ENCODE results near the gene ALDH3B2. TPM values are rescaled to one million over a fixed set of nuclear protein-coding genes. Genes with fewer than 3 reads are reported as not detected.

Gene ALDH3B2
- total RNA-seq, 4 donors from 2014 or later: 62.6 to 181 (median 120) TPM

GRCh38 chr11:67647471-67647870, 27.0 kb downstream of the ALDH3B2 start:
- Histone ChIP-seq H3K4me3 (no peak overlapping the region), H3K9me3 (peaks cover 0 to 6% (median 0%) of the 10 kb centered on the region in 3 donors), H3K4me1 (peaks cover 0 to 27% (median 0%) of the 10 kb centered on the region in 3 donors), H3K27me3 (peaks cover 0 to 48% (median 0%) of the 10 kb centered on the region in 4 donors), H3K27ac (no peak overlapping the region), H3K36me3 (no peaks in the 10 kb centered on the region)
- TF ChIP-seq CTCF (IDR thresholded peaks at IDR 0.05) (no peak), POLR2A (IDR thresholded peaks at IDR 0.05) (no peak)
- intact Hi-C loops (cut with DNase I): no loop called here
- WGBS, 2 donors: 43 to 66% methylated on average over 4 to 8 of the region's 15 CpGs
- no peak for DNase-seq

GRCh38 chr11:67646535-67647336, 27.7 kb downstream of the ALDH3B2 start:
- Histone ChIP-seq H3K4me1 (peaks cover 0 to 22% (median 0%) of the 10 kb centered on the region in 3 donors), H3K9me3 (peaks cover 0 to 6% (median 0%) of the 10 kb centered on the region in 3 donors), H3K4me3 (no peak overlapping the region), H3K36me3 (no peaks in the 10 kb centered on the region), H3K27me3 (peaks cover 0 to 55% (median 0%) of the 10 kb centered on the region in 4 donors), H3K27ac (no peak overlapping the region)
- intact Hi-C loops (cut with DNase I): no loop called here
- WGBS, 2 donors: 58 to 64% methylated on average over 6 to 9 of the region's 24 CpGs
- DNase-seq: no peak
- TF ChIP-seq CTCF (IDR thresholded peaks at IDR 0.05): peak in 1 of 6 experiments; percentile 8
- TF ChIP-seq POLR2A (IDR thresholded peaks at IDR 0.05): no peak

- Histone ChIP-seq H3K27ac (no peak overlapping the region), H3K9me3 (peaks cover 0 to 6% (median 0%) of the 10 kb centered on the region in 3 donors), H3K4me1 (peaks cover 0 to 22% (median 0%) of the 10 kb centered on the region in 3 donors), H3K27me3 (peaks cover 0 to 64% (median 0%) of the 10 kb centered on the region in 4 donors), H3K4me3 (no peak overlapping the region), H3K36me3 (no peaks in the 10 kb centered on the region)
- intact Hi-C loops (cut with DNase I): no loop called here
- TF ChIP-seq CTCF (IDR thresholded peaks at IDR 0.05) (no peak), POLR2A (IDR thresholded peaks at IDR 0.05) (no peak)
- 81 to 83% methylated on average over 7 to 15 of the region's 24 CpGs for WGBS, 2 donors
- DNase-seq: no peak
These were observed 28.6 kb downstream of the ALDH3B2 start for GRCh38 chr11:67645521-67646461.

- Histone ChIP-seq H3K27me3 (peaks cover 0 to 65% (median 0%) of the 10 kb centered on the region in 4 donors), H3K27ac (no peak overlapping the region), H3K4me3 (no peak overlapping the region), H3K4me1 (peaks cover 0 to 21% (median 0%) of the 10 kb centered on the region in 3 donors), H3K36me3 (no peaks in the 10 kb centered on the region), H3K9me3 (peaks cover 0 to 6% (median 0%) of the 10 kb centered on the region in 3 donors)
- TF ChIP-seq CTCF (IDR thresholded peaks at IDR 0.05): no peak
- TF ChIP-seq POLR2A (IDR thresholded peaks at IDR 0.05): no peak
- WGBS, 2 donors: 73 to 100% methylated on average over 1 to 11 of the region's 22 CpGs
- DNase-seq: no peak
- intact Hi-C loops (cut with DNase I): no loop called here
These were observed 29.7 kb downstream of the ALDH3B2 start for GRCh38 chr11:67644472-67645418.
